Ishikawa (cell line): Measurements from ENCODE around the gene VRK3.
A peak's percentile ranks its signal among the peaks of the same experiment; 100 is the strongest.

Experiments used
- CEBPB ChIP-seq: IDR thresholded peaks from 2 replicates; pipeline ENCODE4 v1.6.1; 2012
- CREB1 ChIP-seq: IDR thresholded peaks from 2 replicates; pipeline ENCODE4 v1.6.1; 2012; ENCODE audit warnings: low read depth
- EGR1 ChIP-seq: IDR thresholded peaks from 2 replicates; pipeline ENCODE4 v1.6.1; 2012
- EP300 ChIP-seq: IDR thresholded peaks from 2 replicates; pipeline ENCODE4 v1.6.1; 2012; ENCODE audit warnings: borderline replicate concordance
- FOXM1 ChIP-seq: IDR thresholded peaks from 2 replicates; pipeline ENCODE4 v1.6.1; 2012; ENCODE audit warnings: low read depth, borderline replicate concordance
- MAX ChIP-seq: IDR thresholded peaks from 2 replicates; pipeline ENCODE4 v1.6.1; 2012
- NFIC ChIP-seq: IDR thresholded peaks from 2 replicates; pipeline ENCODE4 v1.6.1; 2012
- RAD21 ChIP-seq: IDR thresholded peaks from 2 replicates; pipeline ENCODE4 v1.6.1; 2012; ENCODE audit warnings: low read depth
- REST ChIP-seq: IDR thresholded peaks from 2 replicates; pipeline ENCODE4 v1.6.1; 2012; ENCODE audit warnings: low read depth, mild to moderate bottlenecking
- TAF1 ChIP-seq: IDR thresholded peaks from 2 replicates; pipeline ENCODE4 v1.6.1; 2012; ENCODE audit warnings: low read depth, mild to moderate bottlenecking
- TCF12 ChIP-seq: IDR thresholded peaks from 2 replicates; pipeline ENCODE4 v1.6.1; 2012; ENCODE audit warnings: low read depth
- TEAD4 ChIP-seq: IDR thresholded peaks from 2 replicates; pipeline ENCODE4 v1.6.1; 2012
- YY1 ChIP-seq: IDR thresholded peaks from 2 replicates; pipeline ENCODE4 v1.6.1; 2012; ENCODE audit warnings: low read depth
- ZBTB7A ChIP-seq: IDR thresholded peaks from 2 replicates; pipeline ENCODE4 v1.6.1; 2012; ENCODE audit warnings: low read depth
- TF ChIP-seq, protein P1 (sequence below): IDR thresholded peaks from 2 replicates; pipeline ENCODE4 v1.6.1; 2012

VRK3 gene

DNA sequence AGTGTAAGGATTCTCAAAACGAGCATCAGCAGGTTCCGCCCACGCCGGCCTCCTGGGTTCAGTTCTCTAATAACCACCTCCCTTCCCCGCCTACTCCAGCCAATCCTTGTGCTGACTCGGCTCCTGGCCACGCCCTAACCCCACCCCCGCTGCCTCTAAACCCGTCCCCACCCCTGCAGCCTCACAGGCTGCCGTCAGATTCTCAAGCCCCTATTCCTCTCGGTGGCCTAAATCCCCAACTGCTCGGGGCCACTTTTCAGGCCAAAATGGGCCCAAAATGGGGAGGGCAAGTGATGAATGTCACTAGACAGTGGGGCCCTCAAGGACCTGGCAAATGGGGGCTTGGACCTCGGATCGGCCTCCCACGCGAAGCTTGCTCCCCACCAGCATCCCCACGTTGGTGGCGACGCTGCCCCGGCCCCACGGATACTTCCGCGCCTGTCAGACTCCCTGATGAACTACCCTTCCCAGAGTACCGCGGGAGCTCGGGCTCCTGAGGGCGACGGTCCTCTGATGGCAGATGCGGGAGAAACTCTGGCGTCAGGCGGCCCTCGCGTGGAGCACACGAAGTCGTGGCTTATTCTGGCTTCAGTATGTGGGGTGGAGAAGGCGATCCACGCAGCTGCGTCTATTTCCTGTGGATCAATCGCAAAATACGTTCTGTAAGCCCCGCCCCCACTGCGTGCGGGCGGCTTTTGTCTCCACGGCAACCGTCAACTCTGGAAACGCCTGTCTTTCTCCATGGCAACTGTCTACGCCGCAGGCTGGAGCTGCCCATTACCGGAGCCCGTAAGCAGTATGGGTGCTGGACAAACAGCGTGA is 25.4 kb upstream of the VRK3 start:
- TF ChIP-seq CEBPB: no peak
- TF ChIP-seq EGR1: peak; percentile 87
- peak; percentile 61 for TF ChIP-seq MAX

GRCh38 chr19:50047671-50048070 is 22.5 kb upstream of the VRK3 start:
- no peak for TF ChIP-seq NFIC
- TF ChIP-seq REST: no peak
- TF ChIP-seq TEAD4: no peak
- TF ChIP-seq FOXM1: no peak
- TF ChIP-seq EGR1: no peak
- no peak for TF ChIP-seq MAX
- TF ChIP-seq TCF12: no peak
- TF ChIP-seq RAD21: no peak
- TF ChIP-seq CEBPB: no peak
- no peak for TF ChIP-seq ZBTB7A
- TF ChIP-seq TAF1: no peak

- peak; percentile 74 for TF ChIP-seq RAD21
- TF ChIP-seq, protein P1, sequence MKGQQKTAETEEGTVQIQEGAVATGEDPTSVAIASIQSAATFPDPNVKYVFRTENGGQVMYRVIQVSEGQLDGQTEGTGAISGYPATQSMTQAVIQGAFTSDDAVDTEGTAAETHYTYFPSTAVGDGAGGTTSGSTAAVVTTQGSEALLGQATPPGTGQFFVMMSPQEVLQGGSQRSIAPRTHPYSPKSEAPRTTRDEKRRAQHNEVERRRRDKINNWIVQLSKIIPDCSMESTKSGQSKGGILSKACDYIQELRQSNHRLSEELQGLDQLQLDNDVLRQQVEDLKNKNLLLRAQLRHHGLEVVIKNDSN: no peak
- no peak for TF ChIP-seq TCF12
These were observed 21.7 kb upstream of the VRK3 start for GRCh38 chr19:50046649-50047503.

- TF ChIP-seq NFIC (no peak), CEBPB (no peak), FOXM1 (no peak), YY1 (no peak), EP300 (no peak), ZBTB7A (no peak), TCF12 (no peak), TAF1 (no peak), EGR1 (no peak), MAX (no peak), REST (no peak)
- TF ChIP-seq, protein P1: no peak
These were observed 19.8 kb upstream of the VRK3 start for GRCh38 chr19:50044922-50045321.

DNA sequence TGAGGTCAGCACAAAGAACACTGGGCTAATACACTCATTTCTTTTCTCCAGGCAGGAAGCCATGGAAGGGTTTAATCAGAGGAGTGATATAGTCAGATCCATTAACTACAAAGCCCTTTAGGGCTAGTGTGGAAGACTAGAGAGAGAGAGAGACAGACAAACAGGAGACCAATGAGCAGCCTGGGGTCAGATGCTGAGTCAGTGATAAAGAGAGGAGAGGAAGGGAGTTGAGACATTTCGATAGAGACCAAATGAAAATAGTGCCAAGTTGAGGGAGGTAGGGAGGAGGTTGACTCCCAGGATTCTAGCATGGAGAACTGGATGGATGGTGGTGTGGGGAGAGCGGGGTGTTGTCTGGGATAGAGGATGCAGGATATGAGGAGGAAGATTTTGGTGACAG is 18.8 kb upstream of the VRK3 start:
- TF ChIP-seq TEAD4 (no peak), CEBPB (no peak), CREB1 (no peak), REST (no peak), FOXM1 (no peak), ZBTB7A (no peak), MAX (no peak), EGR1 (no peak), TAF1 (no peak), TCF12 (no peak), EP300 (no peak), NFIC (no peak), RAD21 (no peak), YY1 (no peak)
- TF ChIP-seq, protein P1: no peak
